Ishikawa (cell line): ENCODE results near the gene NUAK1.

Experiments
- CEBPB ChIP-seq: IDR thresholded peaks from 2 replicates; pipeline ENCODE4 v1.6.1; 2012
- CREB1 ChIP-seq: IDR thresholded peaks from 2 replicates; pipeline ENCODE4 v1.6.1; 2012; ENCODE audit warnings: low read depth
- EGR1 ChIP-seq: IDR thresholded peaks from 2 replicates; pipeline ENCODE4 v1.6.1; 2012
- EP300 ChIP-seq: IDR thresholded peaks from 2 replicates; pipeline ENCODE4 v1.6.1; 2012; ENCODE audit warnings: borderline replicate concordance
- FOXM1 ChIP-seq: IDR thresholded peaks from 2 replicates; pipeline ENCODE4 v1.6.1; 2012; ENCODE audit warnings: low read depth, borderline replicate concordance
- NFIC ChIP-seq: IDR thresholded peaks from 2 replicates; pipeline ENCODE4 v1.6.1; 2012
- RAD21 ChIP-seq: IDR thresholded peaks from 2 replicates; pipeline ENCODE4 v1.6.1; 2012; ENCODE audit warnings: low read depth
- TAF1 ChIP-seq: IDR thresholded peaks from 2 replicates; pipeline ENCODE4 v1.6.1; 2012; ENCODE audit warnings: low read depth, mild to moderate bottlenecking
- TCF12 ChIP-seq: IDR thresholded peaks from 2 replicates; pipeline ENCODE4 v1.6.1; 2012; ENCODE audit warnings: low read depth
- TEAD4 ChIP-seq: IDR thresholded peaks from 2 replicates; pipeline ENCODE4 v1.6.1; 2012
- YY1 ChIP-seq: IDR thresholded peaks from 2 replicates; pipeline ENCODE4 v1.6.1; 2012; ENCODE audit warnings: low read depth
- ZBTB7A ChIP-seq: IDR thresholded peaks from 2 replicates; pipeline ENCODE4 v1.6.1; 2012; ENCODE audit warnings: low read depth
- TF ChIP-seq, protein P1 (sequence below): IDR thresholded peaks from 2 replicates; pipeline ENCODE4 v1.6.1; 2012
- TF ChIP-seq, protein P2 (sequence below): IDR thresholded peaks from 2 replicates; pipeline ENCODE4 v1.6.1; 2012
- TF ChIP-seq, protein P3 (sequence below): IDR thresholded peaks from 2 replicates; pipeline ENCODE4 v1.6.1; 2012; ENCODE audit warnings: low read depth, mild to moderate bottlenecking

The NUAK1 gene

DNA sequence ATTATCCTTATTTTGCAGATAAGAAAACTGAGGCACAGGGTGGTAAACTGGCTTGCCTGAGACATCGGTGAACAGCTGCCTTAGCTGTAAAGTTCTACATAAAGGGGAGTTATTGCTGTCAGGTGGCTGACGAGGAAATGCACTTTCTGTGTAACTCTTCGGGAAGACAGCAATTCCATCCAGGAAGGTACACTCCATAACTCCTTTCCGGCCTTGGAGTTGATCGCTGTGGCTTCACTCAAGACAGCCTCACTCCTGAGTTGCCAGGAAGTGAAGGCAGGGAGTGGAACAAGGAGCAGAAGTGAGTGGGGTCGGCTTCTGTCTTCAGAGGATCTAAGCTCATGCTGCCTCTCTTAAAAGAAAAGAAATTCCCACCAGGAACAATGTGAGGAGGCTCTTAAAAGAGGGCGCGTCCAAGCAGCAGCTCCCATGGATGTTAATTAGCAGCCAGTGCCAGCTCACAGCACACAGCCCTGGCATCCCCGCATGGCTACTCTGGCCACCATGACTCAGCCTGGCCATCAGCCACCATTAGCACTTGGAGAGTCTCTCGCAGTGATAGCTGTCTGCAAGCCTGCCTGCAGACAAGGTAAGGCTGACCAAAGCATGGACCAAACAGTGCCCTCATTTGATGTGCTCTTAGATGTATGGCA is 60.3 kb downstream of the NUAK1 start:
- TF ChIP-seq, protein P1, sequence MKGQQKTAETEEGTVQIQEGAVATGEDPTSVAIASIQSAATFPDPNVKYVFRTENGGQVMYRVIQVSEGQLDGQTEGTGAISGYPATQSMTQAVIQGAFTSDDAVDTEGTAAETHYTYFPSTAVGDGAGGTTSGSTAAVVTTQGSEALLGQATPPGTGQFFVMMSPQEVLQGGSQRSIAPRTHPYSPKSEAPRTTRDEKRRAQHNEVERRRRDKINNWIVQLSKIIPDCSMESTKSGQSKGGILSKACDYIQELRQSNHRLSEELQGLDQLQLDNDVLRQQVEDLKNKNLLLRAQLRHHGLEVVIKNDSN = no peak
- TF ChIP-seq YY1 = peak; percentile 68
- TF ChIP-seq FOXM1 = no peak
- TF ChIP-seq NFIC = peak; percentile 70
- TF ChIP-seq EP300 = 0 out of 2 replicates have a peak, but pooled peaks have one; percentile 39
- TF ChIP-seq TEAD4 = peak; percentile 41; the same call in 1 of the 2 replicates
- TF ChIP-seq, protein P2, sequence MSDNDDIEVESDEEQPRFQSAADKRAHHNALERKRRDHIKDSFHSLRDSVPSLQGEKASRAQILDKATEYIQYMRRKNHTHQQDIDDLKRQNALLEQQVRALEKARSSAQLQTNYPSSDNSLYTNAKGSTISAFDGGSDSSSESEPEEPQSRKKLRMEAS = peak; percentile 61; the same call in 1 of the 2 replicates

DNA sequence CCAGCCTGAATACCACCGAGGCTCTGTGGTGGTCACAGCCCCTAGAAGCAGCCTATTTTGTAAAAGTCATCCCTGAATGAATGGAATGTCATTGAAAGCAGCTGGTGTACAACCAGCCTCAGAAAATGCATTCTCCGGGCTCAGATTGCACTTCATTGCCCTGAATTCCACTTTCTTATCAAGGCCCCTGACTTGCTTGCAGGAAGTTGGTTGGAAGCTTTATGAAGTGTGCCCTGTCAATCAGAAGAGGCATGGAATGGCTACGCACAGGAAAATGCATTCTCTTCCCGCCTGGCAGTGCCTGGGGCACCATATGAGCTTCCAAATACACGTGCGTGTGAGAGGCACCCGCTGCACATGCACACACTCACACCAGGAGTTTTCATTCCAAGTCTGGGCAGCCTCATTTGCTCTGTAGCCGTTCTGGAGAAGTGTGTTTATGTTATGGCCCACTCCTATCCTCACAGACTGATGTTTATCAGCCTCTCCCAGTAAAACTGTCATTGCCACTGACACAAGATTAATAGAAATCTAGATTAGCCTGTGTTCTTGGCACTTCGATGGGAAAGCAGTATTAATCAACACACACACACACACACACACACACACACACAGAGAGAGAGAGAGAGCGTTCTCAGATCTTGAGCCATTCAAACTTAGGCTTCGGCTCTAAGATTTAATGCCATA is 63.9 kb downstream of the NUAK1 start:
- TF ChIP-seq FOXM1 (no peak), NFIC (no peak), TEAD4 (no peak), EGR1 (no peak), TCF12 (no peak), YY1 (no peak), CEBPB (no peak), TAF1 (no peak), CREB1 (no peak), RAD21 (no peak), EP300 (no peak), ZBTB7A (no peak)
- TF ChIP-seq, protein P2 = no peak
- TF ChIP-seq, protein P1 = no peak
- TF ChIP-seq, protein P3, sequence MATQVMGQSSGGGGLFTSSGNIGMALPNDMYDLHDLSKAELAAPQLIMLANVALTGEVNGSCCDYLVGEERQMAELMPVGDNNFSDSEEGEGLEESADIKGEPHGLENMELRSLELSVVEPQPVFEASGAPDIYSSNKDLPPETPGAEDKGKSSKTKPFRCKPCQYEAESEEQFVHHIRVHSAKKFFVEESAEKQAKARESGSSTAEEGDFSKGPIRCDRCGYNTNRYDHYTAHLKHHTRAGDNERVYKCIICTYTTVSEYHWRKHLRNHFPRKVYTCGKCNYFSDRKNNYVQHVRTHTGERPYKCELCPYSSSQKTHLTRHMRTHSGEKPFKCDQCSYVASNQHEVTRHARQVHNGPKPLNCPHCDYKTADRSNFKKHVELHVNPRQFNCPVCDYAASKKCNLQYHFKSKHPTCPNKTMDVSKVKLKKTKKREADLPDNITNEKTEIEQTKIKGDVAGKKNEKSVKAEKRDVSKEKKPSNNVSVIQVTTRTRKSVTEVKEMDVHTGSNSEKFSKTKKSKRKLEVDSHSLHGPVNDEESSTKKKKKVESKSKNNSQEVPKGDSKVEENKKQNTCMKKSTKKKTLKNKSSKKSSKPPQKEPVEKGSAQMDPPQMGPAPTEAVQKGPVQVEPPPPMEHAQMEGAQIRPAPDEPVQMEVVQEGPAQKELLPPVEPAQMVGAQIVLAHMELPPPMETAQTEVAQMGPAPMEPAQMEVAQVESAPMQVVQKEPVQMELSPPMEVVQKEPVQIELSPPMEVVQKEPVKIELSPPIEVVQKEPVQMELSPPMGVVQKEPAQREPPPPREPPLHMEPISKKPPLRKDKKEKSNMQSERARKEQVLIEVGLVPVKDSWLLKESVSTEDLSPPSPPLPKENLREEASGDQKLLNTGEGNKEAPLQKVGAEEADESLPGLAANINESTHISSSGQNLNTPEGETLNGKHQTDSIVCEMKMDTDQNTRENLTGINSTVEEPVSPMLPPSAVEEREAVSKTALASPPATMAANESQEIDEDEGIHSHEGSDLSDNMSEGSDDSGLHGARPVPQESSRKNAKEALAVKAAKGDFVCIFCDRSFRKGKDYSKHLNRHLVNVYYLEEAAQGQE = no peak

DNA sequence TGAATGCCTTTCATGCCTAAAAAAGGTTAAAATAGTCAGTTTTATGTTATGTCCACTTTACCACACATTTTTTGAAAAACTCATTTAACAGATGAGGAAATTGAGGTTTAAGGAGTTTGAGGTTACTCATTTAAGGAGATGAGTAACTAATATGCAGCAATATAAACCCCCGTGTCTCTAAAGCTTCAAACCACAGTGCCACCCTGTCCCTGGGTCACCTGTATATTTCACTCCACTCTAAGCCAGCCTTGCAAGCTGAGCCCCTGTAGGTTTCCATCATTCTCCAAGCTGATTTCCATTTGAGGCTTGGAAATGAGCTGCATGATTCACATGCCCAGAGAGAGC is 64.4 kb downstream of the NUAK1 start:
- TF ChIP-seq TEAD4 = no peak
- TF ChIP-seq EGR1 = no peak
- no peak for TF ChIP-seq CREB1
- TF ChIP-seq, protein P1 = no peak
- no peak for TF ChIP-seq EP300
- no peak for TF ChIP-seq TCF12

DNA sequence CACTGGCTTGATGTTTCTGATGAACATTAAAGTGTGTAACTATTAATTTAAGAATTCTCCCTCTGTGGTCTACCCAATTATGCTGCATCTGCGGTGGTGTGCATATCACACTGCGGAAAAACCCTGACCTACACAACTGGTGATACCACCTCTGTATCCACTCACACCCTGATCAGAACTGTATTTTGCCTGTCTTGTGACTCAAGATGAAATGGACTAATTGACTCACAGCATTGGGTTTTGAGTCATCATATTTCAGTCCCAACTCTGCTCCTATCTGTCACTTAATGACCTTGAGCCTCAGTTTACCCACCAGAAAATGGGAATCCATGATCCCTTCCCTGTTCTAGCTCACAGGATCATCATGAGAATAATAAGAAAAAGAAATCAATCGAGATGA is 65.6 kb downstream of the NUAK1 start:
- TF ChIP-seq EGR1 = no peak
- TF ChIP-seq, protein P2 = no peak
- TF ChIP-seq TEAD4 = no peak
- no peak for TF ChIP-seq RAD21
- TF ChIP-seq FOXM1 = no peak
- TF ChIP-seq, protein P3 = no peak
- no peak for TF ChIP-seq ZBTB7A
- TF ChIP-seq CEBPB = no peak
- no peak for TF ChIP-seq TCF12
- TF ChIP-seq NFIC = no peak
- TF ChIP-seq TAF1 = no peak
- TF ChIP-seq CREB1 = no peak
- TF ChIP-seq, protein P1 = no peak
- no peak for TF ChIP-seq YY1
